GM18858 (cell line): ENCODE results near the gene TSFM.

Source experiments
- ATAC-seq: cut with Tn5 transposase; IDR thresholded peaks from one replicate; pipeline ENCODE4 v1.9.1; 2021; ENCODE audit not compliant: unreplicated experiment

TSFM gene

GRCh38 chr12:57777911-57778310 lies 4.7 kb upstream of the TSFM start:
- ATAC-seq, result no peak

GRCh38 chr12:57779736-57780135 lies 2.9 kb upstream of the TSFM start:
- ATAC-seq, result no peak

- no peak for ATAC-seq
Observed at GRCh38 chr12:57780284-57780897, 2.2 kb upstream of the TSFM start.

- ATAC-seq, result no peak
Observed at GRCh38 chr12:57781244-57781643, 1.3 kb upstream of the TSFM start.

- ATAC-seq, result no peak
Observed at GRCh38 chr12:57781801-57782200, 786 bp upstream of the TSFM start.

GRCh38 chr12:57782243-57782607 lies 362 bp upstream of the TSFM start:
- ATAC-seq, result no peak

GRCh38 chr12:57783466-57783801 lies 847 bp downstream of the TSFM start:
- no peak for ATAC-seq

- no peak for ATAC-seq
Observed at GRCh38 chr12:57783861-57784260, 1.3 kb downstream of the TSFM start.

GRCh38 chr12:57793920-57794319 lies 11.3 kb downstream of the TSFM start:
- ATAC-seq, result no peak

- ATAC-seq, result no peak
Observed at GRCh38 chr12:57795354-57795753, 12.8 kb downstream of the TSFM start.

GRCh38 chr12:57796996-57797395 lies 14.4 kb downstream of the TSFM start:
- no peak for ATAC-seq

- no peak for ATAC-seq
Observed at GRCh38 chr12:57797933-57798332, 15.3 kb downstream of the TSFM start.

- ATAC-seq, result no peak
Observed at GRCh38 chr12:57800965-57801364, 18.4 kb downstream of the TSFM start.

GRCh38 chr12:57802607-57803006 lies 20.0 kb downstream of the TSFM start:
- ATAC-seq, result no peak

GRCh38 chr12:57803319-57803893 lies 20.8 kb downstream of the TSFM start:
- no peak for ATAC-seq

- ATAC-seq, result no peak
Observed at GRCh38 chr12:57806677-57807076, 24.1 kb downstream of the TSFM start.

- ATAC-seq, result no peak
Observed at GRCh38 chr12:57807285-57807684, 24.7 kb downstream of the TSFM start.

- no peak for ATAC-seq
Observed at GRCh38 chr12:57808351-57808750, 25.8 kb downstream of the TSFM start.

GRCh38 chr12:57809425-57809824 lies 26.8 kb downstream of the TSFM start:
- ATAC-seq, result no peak

GRCh38 chr12:57810450-57810849 lies 27.9 kb downstream of the TSFM start:
- ATAC-seq, result no peak

- no peak for ATAC-seq
Observed at GRCh38 chr12:57811028-57811755, 28.6 kb downstream of the TSFM start.

- no peak for ATAC-seq
Observed at GRCh38 chr12:57813111-57813970, 30.8 kb downstream of the TSFM start.
